ENCODE measurements around the gene HOXC11. TPM values are rescaled to one million over a fixed set of nuclear protein-coding genes. Genes with fewer than 3 reads are reported as not detected.

Gene HOXC11
- total RNA-seq, 2 experiments from 2014 or later = not detected

DNA sequence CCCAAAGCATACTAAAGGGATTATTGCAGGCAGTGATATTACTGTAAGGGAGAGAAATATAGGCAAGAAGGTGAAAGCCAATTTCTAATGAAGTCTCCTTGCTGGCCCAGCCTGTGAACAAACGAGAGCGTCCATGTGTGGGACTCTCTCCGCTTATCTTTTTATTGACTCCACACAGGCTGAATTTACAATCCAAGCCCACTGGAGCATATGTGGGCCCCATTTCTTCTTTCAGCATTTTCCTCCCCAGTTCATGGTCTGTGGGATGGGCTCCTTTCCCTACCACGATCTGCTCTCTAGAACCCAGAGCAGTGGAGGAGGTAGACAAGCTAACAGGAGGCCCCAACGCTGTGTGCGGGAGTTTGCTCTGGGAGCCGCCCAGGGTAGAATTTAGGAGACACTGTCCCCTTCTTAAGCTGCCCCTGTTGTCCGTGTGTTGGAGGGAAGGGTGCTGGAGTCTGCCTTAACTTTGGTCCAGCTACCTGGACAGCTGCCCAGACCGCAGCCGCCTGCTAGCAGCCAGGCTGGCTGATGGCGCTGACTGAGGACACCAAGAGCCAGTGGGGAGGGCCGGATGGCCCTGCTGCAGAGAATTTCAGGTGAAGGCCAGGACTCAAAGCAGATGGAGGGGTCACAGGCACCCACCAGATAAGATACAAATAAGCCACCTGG, 3.2 kb upstream of the HOXC11 start:
- intact Hi-C loops (cut with DNase I, micrococcal nuclease) = loop anchor here (5.0 kb wide), 1 partner anchor 32 kb away; the partner anchor contains the start of gene HOXC13 (in 2 of the 2)
- H3K9me3 Mint-ChIP-seq (ENCODE audit: low read depth) = no peaks in the 10 kb centered on the region
- peaks cover 87% of the 10 kb centered on the region for H3K27me3 Mint-ChIP-seq
- no peak overlapping the region for H3K27ac Mint-ChIP-seq
- ATAC-seq (no peak), DNase-seq (no peak)
- POLR2A ChIA-PET = no interaction called here
- H3K4me3 Mint-ChIP-seq = no peak overlapping the region
- CTCF ChIA-PET = interaction anchor here (0.7 to 2.6 kb wide), 3 partner anchors 11 to 16 kb away, joined by 3 to 8 read pairs (median 5); partner anchors contain the start of gene HOXC10
- H3K36me3 Mint-ChIP-seq (ENCODE audit: low read depth) = no peaks in the 10 kb centered on the region
- H3K4me1 Mint-ChIP-seq = peaks cover 27% of the 10 kb centered on the region

DNA sequence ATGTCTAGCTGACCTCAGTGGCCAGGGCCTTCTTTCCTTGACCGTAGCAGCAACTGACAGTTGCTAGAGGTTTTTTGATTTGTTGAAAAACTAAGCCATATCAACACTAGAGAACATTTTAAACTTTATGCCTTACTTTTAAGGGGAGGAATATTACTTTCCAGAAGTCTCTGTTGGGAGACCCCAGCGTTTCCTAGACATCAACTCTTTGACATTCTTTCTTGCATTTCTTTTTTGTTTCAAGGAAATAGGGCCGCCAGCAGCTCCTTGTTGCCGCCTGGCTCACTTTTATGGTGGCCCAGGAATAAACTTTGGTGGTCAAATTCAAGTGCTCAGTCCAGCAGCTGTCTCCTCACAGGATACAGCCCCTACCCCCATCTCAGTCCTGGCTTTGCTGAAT, 2.5 kb upstream of the HOXC11 start:
- peaks cover 86% of the 10 kb centered on the region for H3K27me3 Mint-ChIP-seq
- intact Hi-C loops (cut with DNase I, micrococcal nuclease) = loop anchor here (5.0 kb wide), 1 partner anchor 33 kb away; the partner anchor contains the start of gene HOXC13 (in 2 of the 2)
- DNase-seq (no peak), ATAC-seq (no peak)
- peaks cover 29% of the 10 kb centered on the region for H3K4me1 Mint-ChIP-seq
- H3K36me3 Mint-ChIP-seq (ENCODE audit: low read depth) = no peaks in the 10 kb centered on the region
- H3K9me3 Mint-ChIP-seq (ENCODE audit: low read depth) = no peaks in the 10 kb centered on the region
- ChIA-PET POLR2A (no interaction called here), CTCF (interaction anchor here (1.9 to 2.6 kb wide), 2 partner anchors 11 to 16 kb away, joined by 5 to 8 read pairs; partner anchors contain the start of gene HOXC10)
- H3K27ac Mint-ChIP-seq = no peak overlapping the region
- no peak overlapping the region for H3K4me3 Mint-ChIP-seq

DNA sequence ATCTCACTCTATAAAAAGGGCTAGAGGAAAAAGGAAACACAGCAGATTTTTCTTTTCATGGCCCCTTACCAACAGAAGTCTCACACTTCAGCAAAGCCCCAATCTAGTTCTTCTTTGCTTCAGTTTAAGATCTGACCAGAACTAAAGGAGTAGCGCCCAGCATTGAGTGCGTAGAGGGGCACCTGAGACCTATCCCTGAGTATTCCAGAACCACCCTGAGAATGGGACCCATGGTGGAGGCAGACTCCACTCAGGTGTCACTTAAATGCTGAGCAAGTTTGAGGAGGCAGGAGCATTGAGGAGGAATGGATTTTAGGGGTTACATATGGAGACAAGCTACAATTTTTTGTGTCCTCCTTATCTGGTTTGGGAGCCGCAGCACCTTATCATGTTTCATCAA, 1.8 kb upstream of the HOXC11 start:
- no peak for ATAC-seq
- ChIA-PET CTCF (interaction anchor here (1.9 to 2.6 kb wide), 2 partner anchors 12 to 15 kb away, joined by 5 to 8 read pairs; partner anchors contain the start of gene HOXC10), POLR2A (no interaction called here)
- Mint-ChIP-seq H3K27ac (no peak overlapping the region), H3K9me3 (ENCODE audit: low read depth) (no peaks in the 10 kb centered on the region), H3K36me3 (ENCODE audit: low read depth) (no peaks in the 10 kb centered on the region), H3K27me3 (peaks cover 84% of the 10 kb centered on the region), H3K4me1 (peaks cover 28% of the 10 kb centered on the region), H3K4me3 (no peak overlapping the region)
- no peak for DNase-seq
- intact Hi-C loops (cut with DNase I, micrococcal nuclease) = loop anchor here (5.0 kb wide), 1 partner anchor 34 kb away; the partner anchor contains the start of gene HOXC13 (in 2 of the 2)

DNA sequence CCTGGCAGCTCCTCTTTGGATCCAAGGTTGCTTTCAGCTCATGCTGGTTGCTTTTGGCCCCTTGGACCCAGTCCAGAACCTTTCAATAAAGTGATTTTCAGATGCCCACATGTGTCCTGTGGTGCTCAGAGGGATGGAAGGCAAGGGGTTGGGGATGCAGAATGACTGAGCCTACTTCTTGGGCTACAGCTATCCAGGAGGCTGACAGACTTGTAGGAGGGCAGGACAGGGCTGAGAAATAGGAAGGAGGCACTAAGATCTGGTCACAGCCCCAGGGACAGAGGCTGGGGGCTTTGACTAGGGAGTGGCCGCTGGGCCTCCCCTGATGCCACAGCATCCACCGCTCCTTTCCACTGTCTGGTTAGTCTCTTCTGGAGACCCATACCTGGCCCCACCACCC, 1.2 kb upstream of the HOXC11 start:
- ChIA-PET POLR2A (no interaction called here), CTCF (interaction anchor here (0.6 to 2.6 kb wide), 3 partner anchors 13 to 416 kb away, joined by 3 to 8 read pairs (median 5); partner anchors contain the start of gene HOXC10)
- no peak overlapping the region for H3K4me3 Mint-ChIP-seq
- peaks cover 83% of the 10 kb centered on the region for H3K27me3 Mint-ChIP-seq
- no peak overlapping the region for H3K27ac Mint-ChIP-seq
- H3K4me1 Mint-ChIP-seq = peaks cover 22% of the 10 kb centered on the region
- ATAC-seq = no peak
- H3K9me3 Mint-ChIP-seq (ENCODE audit: low read depth) = no peaks in the 10 kb centered on the region
- no peaks in the 10 kb centered on the region for H3K36me3 Mint-ChIP-seq (ENCODE audit: low read depth)
- DNase-seq = no peak
- intact Hi-C loops (cut with DNase I, micrococcal nuclease) = loop anchor here (5.0 kb wide), 1 partner anchor 34 kb away; the partner anchor contains the start of gene HOXC13 (in 2 of the 2)

DNA sequence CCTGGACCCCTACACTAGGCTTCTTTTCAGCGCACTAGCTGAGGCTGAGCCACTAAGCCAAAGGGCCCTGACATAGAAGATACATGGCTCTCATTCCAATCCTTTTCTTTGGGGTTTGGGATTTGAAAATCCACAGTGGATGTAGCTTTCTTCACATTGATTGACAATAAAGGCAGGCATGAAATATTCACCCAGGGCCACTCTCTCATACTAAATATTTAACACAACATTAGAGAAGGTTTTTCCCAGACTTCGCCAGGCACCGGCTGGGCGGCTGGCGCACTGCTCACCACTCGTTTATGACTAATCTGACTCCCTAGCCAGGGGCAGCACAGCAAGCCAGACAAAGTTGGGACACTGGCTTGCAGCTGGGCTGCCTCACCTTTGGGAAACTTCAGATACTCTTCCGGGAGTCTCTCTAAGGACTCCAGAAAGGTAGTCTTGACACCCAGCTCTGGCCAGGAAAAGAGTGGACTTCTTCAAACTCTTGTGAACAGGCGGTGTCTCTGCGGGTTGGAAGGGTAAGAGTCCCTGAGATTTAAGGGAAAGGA, 699 bp upstream of the HOXC11 start:
- H3K27ac Mint-ChIP-seq = no peak overlapping the region
- no peak overlapping the region for H3K4me3 Mint-ChIP-seq
- H3K36me3 Mint-ChIP-seq (ENCODE audit: low read depth) = no peaks in the 10 kb centered on the region
- CTCF ChIA-PET = interaction anchor here (0.5 to 2.6 kb wide), 4 partner anchors 9 to 415 kb away, joined by 3 to 8 read pairs (median 3); partner anchors contain the start of gene HOXC10
- no peaks in the 10 kb centered on the region for H3K9me3 Mint-ChIP-seq (ENCODE audit: low read depth)
- POLR2A ChIA-PET = no interaction called here
- peaks cover 83% of the 10 kb centered on the region for H3K27me3 Mint-ChIP-seq
- no peak for DNase-seq
- no peak for ATAC-seq
- H3K4me1 Mint-ChIP-seq = peaks cover 21% of the 10 kb centered on the region
- intact Hi-C loops (cut with DNase I, micrococcal nuclease) = loop anchor here (5.0 kb wide), 1 partner anchor 35 kb away; the partner anchor contains the start of gene HOXC13 (in 2 of the 2)

DNA sequence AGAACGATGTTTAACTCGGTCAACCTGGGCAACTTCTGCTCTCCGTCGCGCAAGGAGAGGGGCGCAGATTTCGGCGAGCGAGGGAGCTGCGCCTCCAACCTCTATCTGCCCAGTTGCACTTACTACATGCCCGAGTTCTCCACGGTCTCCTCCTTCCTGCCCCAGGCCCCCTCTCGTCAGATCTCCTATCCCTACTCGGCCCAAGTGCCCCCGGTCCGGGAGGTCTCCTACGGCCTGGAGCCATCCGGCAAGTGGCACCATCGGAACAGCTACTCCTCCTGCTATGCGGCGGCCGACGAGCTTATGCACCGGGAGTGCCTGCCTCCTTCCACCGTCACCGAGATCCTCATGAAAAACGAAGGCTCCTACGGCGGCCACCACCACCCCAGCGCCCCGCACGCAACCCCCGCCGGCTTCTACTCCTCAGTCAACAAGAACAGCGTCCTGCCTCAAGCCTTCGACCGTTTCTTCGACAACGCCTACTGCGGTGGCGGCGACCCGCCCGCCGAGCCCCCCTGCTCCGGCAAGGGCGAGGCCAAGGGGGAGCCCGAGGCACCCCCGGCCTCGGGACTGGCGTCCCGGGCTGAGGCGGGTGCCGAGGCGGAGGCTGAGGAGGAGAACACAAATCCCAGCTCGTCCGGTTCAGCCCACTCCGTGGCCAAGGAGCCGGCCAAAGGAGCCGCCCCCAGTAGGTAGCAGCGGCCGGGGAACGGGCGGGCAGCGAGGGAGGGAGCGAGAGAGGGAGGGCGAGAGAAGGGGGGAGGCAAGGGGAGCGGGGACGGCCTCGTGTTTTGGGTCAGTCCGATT, 513 bp downstream of the HOXC11 start:
- DNase-seq = peak; percentile 34
- intact Hi-C loops (cut with DNase I, micrococcal nuclease) = loop anchor here (1.0 to 5.0 kb wide), 2 partner anchors 19 to 36 kb away; partner anchors contain the start of genes HOXC13 (in 2 of the 2) and HOXC12 (in 1 of the 2)
- peaks cover 24% of the 10 kb centered on the region for H3K4me1 Mint-ChIP-seq
- H3K27ac Mint-ChIP-seq = no peak overlapping the region
- peaks cover 81% of the 10 kb centered on the region for H3K27me3 Mint-ChIP-seq
- H3K4me3 Mint-ChIP-seq = no peak overlapping the region
- no peaks in the 10 kb centered on the region for H3K9me3 Mint-ChIP-seq (ENCODE audit: low read depth)
- ATAC-seq = no peak
- POLR2A ChIA-PET = no interaction called here
- CTCF ChIA-PET = interaction anchor here (0.6 to 1.0 kb wide), 2 partner anchors 12 to 29 kb away, joined by 3 read pairs; partner anchors contain the start of gene HOXC10
- no peaks in the 10 kb centered on the region for H3K36me3 Mint-ChIP-seq (ENCODE audit: low read depth)

DNA sequence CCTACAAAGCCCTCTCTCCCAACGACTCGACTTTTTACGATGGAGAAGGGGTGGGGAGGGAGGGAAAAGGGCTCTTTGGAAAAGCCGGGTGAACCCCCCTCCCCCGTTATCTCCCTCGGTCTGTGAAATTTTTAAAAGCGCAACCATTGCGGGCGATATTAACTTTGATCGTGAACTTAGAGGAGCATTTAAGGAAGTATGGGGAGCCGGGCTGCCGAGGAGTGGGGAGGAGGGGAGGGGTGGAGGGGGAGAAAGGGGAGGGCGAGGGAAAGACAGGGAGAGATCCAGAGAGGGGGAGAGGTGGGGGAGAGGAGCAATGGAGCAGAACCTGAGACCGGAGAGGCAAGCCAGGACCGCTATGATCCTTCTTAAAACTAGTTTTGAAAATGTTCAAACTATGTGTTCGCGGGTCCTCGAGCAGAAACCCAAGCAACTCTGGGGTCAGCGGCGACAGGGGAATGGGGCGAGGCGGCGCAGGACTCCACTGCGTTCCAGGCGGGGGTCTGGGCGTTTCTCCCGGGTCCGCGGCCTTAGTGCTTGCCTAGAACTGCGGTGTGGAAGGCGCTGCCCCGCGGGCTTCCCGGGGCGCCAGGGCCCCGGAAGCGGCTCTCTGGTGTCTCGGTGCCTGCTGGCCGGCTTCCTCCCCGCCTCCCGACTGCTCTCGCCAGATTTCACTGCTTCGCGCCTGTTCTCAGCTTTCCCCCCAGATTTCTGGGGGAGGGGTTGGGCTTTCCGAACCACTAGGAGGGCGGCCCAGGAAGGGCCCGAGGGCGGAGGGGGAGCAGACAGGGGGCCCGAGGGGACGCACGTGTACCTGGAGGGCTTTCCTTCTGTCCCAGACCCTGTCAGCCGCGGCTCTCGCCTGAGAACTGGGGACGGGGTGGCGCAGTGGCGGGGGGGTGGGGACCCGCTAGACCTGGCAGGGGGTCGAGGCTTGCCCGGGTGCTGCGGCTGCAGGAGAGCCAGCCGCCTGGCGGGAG, 1.4 kb downstream of the HOXC11 start, which contains the start of gene HOTAIR:
Gene HOTAIR, minus strand, starts transcription at position 871 of the 980 bp plus-strand sequence.
- POLR2A ChIA-PET = no interaction called here

DNA sequence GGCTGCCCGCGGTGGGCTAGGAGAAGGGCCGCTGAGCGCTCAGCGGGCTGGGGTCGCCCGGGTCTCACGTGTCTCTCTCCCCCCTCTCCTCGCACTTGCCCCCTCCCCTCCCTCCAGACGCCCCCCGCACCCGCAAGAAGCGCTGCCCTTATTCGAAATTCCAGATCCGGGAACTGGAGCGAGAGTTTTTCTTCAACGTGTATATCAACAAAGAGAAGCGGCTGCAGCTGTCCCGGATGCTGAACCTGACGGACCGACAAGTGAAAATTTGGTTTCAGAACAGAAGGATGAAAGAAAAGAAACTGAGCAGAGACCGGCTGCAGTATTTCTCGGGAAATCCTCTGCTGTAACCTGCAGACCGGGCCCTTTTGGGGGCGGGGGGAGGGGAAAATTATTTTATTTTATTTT, 2.1 kb downstream of the HOXC11 start:
- no peaks in the 10 kb centered on the region for H3K36me3 Mint-ChIP-seq (ENCODE audit: low read depth)
- intact Hi-C loops (cut with DNase I, micrococcal nuclease) = no loop called here

More for the DNA sequence above, 1.4 kb downstream of the HOXC11 start, which contains the start of gene HOTAIR:
- Mint-ChIP-seq H3K27me3 (peaks cover 83% of the 10 kb centered on the region), H3K9me3 (ENCODE audit: low read depth) (no peaks in the 10 kb centered on the region), H3K4me1 (peaks cover 24% of the 10 kb centered on the region), H3K36me3 (ENCODE audit: low read depth) (no peaks in the 10 kb centered on the region), H3K4me3 (peak within 1 kb of the TSS; percentile 48), H3K27ac (no peak within 1 kb of the TSS)
- peak; percentile 48 for DNase-seq
- intact Hi-C loops (cut with DNase I, micrococcal nuclease) = loop anchor here (1.0 to 5.0 kb wide), 2 partner anchors 20 to 37 kb away; partner anchors contain the start of genes HOXC13 (in 2 of the 2) and HOXC12 (in 1 of the 2)
- CTCF ChIA-PET = no interaction called here
- peak; percentile 53 for ATAC-seq

DNA sequence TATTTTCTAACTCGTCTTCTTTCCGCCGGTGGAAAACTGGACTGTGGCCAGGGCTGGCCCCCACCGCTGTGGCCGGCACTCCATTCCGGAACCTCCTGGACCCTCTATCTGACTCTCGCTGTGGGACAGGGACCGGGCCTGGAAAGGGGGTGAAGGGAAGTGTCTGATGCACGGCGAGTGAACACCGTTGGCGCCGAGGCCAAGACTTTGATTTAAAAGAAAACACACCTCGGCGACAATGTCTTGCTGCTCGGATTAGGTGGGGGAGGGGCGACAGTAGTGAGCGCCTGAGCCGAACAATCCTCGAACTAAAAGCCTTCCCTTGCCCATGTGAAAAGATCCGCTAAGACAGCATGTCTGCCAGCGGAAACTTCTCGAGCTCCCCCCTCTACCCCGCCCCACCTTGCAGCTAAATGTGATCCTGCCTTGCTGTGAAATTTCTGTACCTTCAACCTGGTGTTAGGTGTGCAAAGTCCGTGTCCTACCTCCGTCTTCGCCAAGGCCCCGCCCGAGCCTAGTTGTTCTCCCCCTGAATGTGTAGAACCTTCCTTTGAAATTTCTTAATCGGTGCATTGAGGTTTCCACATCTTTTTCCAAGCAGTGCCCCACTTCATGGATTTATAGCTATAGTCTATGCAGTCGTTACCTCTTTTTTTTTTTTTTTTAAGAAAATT, 2.7 kb downstream of the HOXC11 start:
- peak overlapping the region; percentile 15 for H3K4me3 Mint-ChIP-seq
- ATAC-seq (no peak), DNase-seq (peak; percentile 30)
- H3K9me3 Mint-ChIP-seq (ENCODE audit: low read depth) = no peaks in the 10 kb centered on the region
- no peak overlapping the region for H3K27ac Mint-ChIP-seq
- H3K36me3 Mint-ChIP-seq (ENCODE audit: low read depth) = no peaks in the 10 kb centered on the region
- CTCF ChIA-PET = interaction anchor here (1.7 kb wide), 1 partner anchor 9 kb away, joined by 9 read pairs; the partner anchor contains the start of gene HOXC10
- intact Hi-C loops (cut with DNase I, micrococcal nuclease) = no loop called here
- peaks cover 24% of the 10 kb centered on the region for H3K4me1 Mint-ChIP-seq
- POLR2A ChIA-PET = no interaction called here
- peaks cover 83% of the 10 kb centered on the region for H3K27me3 Mint-ChIP-seq

More for the DNA sequence above, 2.1 kb downstream of the HOXC11 start:
- ATAC-seq (no peak), DNase-seq (no peak)
- no peak overlapping the region for H3K4me3 Mint-ChIP-seq
- no peak overlapping the region for H3K27ac Mint-ChIP-seq
- ChIA-PET POLR2A (no interaction called here), CTCF (interaction anchor here (1.7 kb wide), 1 partner anchor 10 kb away, joined by 9 read pairs; the partner anchor contains the start of gene HOXC10)
- peaks cover 83% of the 10 kb centered on the region for H3K27me3 Mint-ChIP-seq
- peaks cover 24% of the 10 kb centered on the region for H3K4me1 Mint-ChIP-seq
- no peaks in the 10 kb centered on the region for H3K9me3 Mint-ChIP-seq (ENCODE audit: low read depth)

Measured in activated CD4-positive, alpha-beta T cell treated with anti-CD3 and anti-CD28 coated beads for 36 hours (primary cell).